ENCODE results near the gene PGLYRP1. TPM values are rescaled to one million over a fixed set of nuclear protein-coding genes. Genes with fewer than 3 reads are reported as not detected.

The PGLYRP1 gene
- polyA plus RNA-seq, 1 of the 3 experiments (the other 2 are of a cell fraction), result not detected

DNA sequence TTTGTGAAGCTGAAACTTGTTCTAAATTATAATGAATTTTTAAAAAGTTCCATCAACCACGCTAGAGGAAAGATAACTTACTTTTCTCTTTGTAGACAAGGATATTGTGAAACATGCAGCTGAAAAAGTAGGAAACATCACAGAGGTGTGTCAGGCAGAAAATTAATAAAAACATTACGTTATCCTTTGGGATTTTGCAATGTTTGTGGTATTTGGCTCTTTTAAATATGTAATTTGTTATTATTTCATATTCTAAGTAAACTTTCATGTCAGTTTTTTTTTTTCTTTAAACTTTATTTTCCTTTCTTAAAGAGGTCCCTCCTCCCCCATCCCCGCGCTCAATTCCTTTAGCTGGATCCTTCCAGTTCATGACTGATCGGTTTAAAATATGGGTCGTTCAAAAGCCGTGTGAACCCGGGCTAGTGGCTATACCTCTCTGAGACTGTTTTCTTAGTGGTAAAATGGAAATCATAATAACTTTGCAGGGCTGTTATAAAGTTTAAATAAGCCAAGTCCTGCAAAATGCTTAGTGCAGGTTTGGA is 28.3 kb downstream of the PGLYRP1 start:
- peaks cover 0 to 10% of the 10 kb centered on the region in 2 experiments; a peak in 1 of 4 replicates for H3K4me1 ChIP-seq (ENCODE audit: control insufficient read depth in 1 of 2, insufficient read depth in 2 of 2, low read depth in 1 of 2, low read length in 1 of 2)
- peak overlapping the region; percentile 74 for H3K4me2 ChIP-seq
- TF ChIP-seq, protein P1, sequence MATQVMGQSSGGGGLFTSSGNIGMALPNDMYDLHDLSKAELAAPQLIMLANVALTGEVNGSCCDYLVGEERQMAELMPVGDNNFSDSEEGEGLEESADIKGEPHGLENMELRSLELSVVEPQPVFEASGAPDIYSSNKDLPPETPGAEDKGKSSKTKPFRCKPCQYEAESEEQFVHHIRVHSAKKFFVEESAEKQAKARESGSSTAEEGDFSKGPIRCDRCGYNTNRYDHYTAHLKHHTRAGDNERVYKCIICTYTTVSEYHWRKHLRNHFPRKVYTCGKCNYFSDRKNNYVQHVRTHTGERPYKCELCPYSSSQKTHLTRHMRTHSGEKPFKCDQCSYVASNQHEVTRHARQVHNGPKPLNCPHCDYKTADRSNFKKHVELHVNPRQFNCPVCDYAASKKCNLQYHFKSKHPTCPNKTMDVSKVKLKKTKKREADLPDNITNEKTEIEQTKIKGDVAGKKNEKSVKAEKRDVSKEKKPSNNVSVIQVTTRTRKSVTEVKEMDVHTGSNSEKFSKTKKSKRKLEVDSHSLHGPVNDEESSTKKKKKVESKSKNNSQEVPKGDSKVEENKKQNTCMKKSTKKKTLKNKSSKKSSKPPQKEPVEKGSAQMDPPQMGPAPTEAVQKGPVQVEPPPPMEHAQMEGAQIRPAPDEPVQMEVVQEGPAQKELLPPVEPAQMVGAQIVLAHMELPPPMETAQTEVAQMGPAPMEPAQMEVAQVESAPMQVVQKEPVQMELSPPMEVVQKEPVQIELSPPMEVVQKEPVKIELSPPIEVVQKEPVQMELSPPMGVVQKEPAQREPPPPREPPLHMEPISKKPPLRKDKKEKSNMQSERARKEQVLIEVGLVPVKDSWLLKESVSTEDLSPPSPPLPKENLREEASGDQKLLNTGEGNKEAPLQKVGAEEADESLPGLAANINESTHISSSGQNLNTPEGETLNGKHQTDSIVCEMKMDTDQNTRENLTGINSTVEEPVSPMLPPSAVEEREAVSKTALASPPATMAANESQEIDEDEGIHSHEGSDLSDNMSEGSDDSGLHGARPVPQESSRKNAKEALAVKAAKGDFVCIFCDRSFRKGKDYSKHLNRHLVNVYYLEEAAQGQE (IDR thresholded peaks at IDR 0.05; ENCODE audit: low read depth, low read length), result no peak
- TF ChIP-seq JUND (IDR thresholded peaks at IDR 0.05), result no peak
- no peak for TF ChIP-seq EP300 (IDR thresholded peaks at IDR 0.05; ENCODE audit: borderline replicate concordance in 1 of 2, low read depth in 1 of 2, low read length in 1 of 2)
- TF ChIP-seq SMC3 (IDR thresholded peaks at IDR 0.05; ENCODE audit: low read depth, low read length), result no peak
- H3K79me2 ChIP-seq (ENCODE audit: insufficient read depth), result peaks cover 19% of the 10 kb centered on the region
- no peaks in the 10 kb centered on the region for H3K9me2 ChIP-seq
- peak overlapping the region; percentile 27; the same call in 1 of the 2 replicates for H3K9ac ChIP-seq
- H3K27me3 ChIP-seq (ENCODE audit: insufficient read depth), result no peaks in the 10 kb centered on the region
- peak overlapping the region; percentile 90 for H2AFZ ChIP-seq (ENCODE audit: low read depth)
- ChIA-PET CTCF (interaction anchor here (1.0 to 1.4 kb wide), 4 partner anchors 23 to 92 kb away, joined by 3 to 5 read pairs (median 4); partner anchors contain the start of gene MYPOP), POLR2A (interaction anchor here (0.6 to 1.0 kb wide), 3 partner anchors 25 to 131 kb away, joined by 3 to 5 read pairs (median 3); partner anchors contain the start of gene MYPOP)
- H3K9me3 ChIP-seq, result no peaks in the 10 kb centered on the region
- H4K20me1 ChIP-seq (ENCODE audit: insufficient read depth), result no peaks in the 10 kb centered on the region
- H3K27ac ChIP-seq (ENCODE audit: low read depth in 2 of 2, low read length in 1 of 2), result peak overlapping the region; percentile 30 to 56
- no peak for DNase-seq
- 6% methylated on average over 8 of the region's 8 CpGs for WGBS (ENCODE audit: low lambda C conversion rate)
- H3K36me3 ChIP-seq (replicated peaks in 1 of 2; ENCODE audit: control insufficient read depth in 1 of 2, insufficient read depth in 2 of 2, low read length in 1 of 2), result no peaks in the 10 kb centered on the region
- H3F3A ChIP-seq (replicated peaks; ENCODE audit: insufficient read depth), result peaks cover 12% of the 10 kb centered on the region
- peak overlapping the region; percentile 51 to 62 for H3K4me3 ChIP-seq (ENCODE audit: low read depth in 2 of 2, low read length in 1 of 2)

DNA sequence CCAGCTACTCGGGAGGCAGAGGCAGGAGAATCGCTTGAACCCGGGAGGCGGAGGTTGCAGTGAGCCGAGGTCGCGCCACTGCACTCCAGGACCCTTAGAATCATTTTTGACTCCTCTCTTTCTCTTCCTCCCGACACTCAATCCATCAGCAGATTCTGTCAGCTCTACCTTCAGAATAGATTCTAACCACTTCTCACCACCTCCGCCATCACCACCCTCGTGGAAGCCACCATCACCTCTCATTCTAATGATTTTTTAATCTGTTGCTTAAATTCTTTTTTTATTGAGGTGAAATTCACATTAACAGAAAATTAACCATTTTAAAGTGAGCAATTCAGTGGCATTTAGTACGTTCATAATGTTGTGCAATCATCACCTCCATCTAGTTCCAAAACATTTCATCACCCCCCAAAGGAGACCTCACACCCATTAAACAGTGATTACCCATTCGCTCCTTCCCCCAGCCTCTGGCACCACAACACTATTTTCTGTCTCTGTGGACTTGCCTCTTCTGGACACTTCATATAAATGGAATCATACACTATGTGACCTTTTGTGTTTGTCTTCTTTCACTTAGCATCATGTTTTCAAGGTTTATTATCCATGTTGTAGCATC is 32.6 kb downstream of the PGLYRP1 start:
- WGBS (ENCODE audit: low lambda C conversion rate), result 70% methylated on average over 12 of the region's 12 CpGs
- POLR2A ChIA-PET, result no interaction called here

More for the DNA sequence above, 32.6 kb downstream of the PGLYRP1 start:
- Histone ChIP-seq H3K9me3 (no peaks in the 10 kb centered on the region), H3K4me1 (ENCODE audit: control insufficient read depth in 1 of 2, insufficient read depth in 2 of 2, low read depth in 1 of 2, low read length in 1 of 2) (no peaks in the 10 kb centered on the region), H3K79me2 (ENCODE audit: insufficient read depth) (no peaks in the 10 kb centered on the region), H3K9ac (no peak overlapping the region), H3K36me3 (replicated peaks in 1 of 2; ENCODE audit: control insufficient read depth in 1 of 2, insufficient read depth in 2 of 2, low read length in 1 of 2) (no peaks in the 10 kb centered on the region), H4K20me1 (ENCODE audit: insufficient read depth) (no peaks in the 10 kb centered on the region), H2AFZ (ENCODE audit: low read depth) (no peak overlapping the region), H3K27ac (ENCODE audit: low read depth in 2 of 2, low read length in 1 of 2) (no peak overlapping the region), H3K27me3 (ENCODE audit: insufficient read depth) (no peaks in the 10 kb centered on the region; the same call in 1 of the 2 replicates), H3K4me2 (no peak overlapping the region), H3K9me2 (no peaks in the 10 kb centered on the region), H3K4me3 (ENCODE audit: low read depth in 2 of 2, low read length in 1 of 2) (no peak overlapping the region), H3F3A (replicated peaks; ENCODE audit: insufficient read depth) (no peaks in the 10 kb centered on the region)
- TF ChIP-seq FOSL2 (IDR thresholded peaks at IDR 0.05; ENCODE audit: borderline replicate concordance, low read depth) (no peak), ELF1 (IDR thresholded peaks at IDR 0.05) (no peak), GABPA (IDR thresholded peaks at IDR 0.05; ENCODE audit: low read depth) (no peak), RFX5 (IDR thresholded peaks at IDR 0.05; ENCODE audit: low read length) (no peak), SIN3A (IDR thresholded peaks at IDR 0.05; ENCODE audit: borderline replicate concordance, low read depth, low read length) (no peak), MXI1 (IDR thresholded peaks at IDR 0.05; ENCODE audit: low read depth, low read length) (no peak)
- TF ChIP-seq, protein P2, sequence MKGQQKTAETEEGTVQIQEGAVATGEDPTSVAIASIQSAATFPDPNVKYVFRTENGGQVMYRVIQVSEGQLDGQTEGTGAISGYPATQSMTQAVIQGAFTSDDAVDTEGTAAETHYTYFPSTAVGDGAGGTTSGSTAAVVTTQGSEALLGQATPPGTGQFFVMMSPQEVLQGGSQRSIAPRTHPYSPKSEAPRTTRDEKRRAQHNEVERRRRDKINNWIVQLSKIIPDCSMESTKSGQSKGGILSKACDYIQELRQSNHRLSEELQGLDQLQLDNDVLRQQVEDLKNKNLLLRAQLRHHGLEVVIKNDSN (IDR thresholded peaks at IDR 0.05; ENCODE audit: borderline replicate concordance, low read depth), result no peak
- CTCF ChIA-PET, result no interaction called here
- no peak for DNase-seq
